ENCODE data around the gene EPHA4.

DNA sequence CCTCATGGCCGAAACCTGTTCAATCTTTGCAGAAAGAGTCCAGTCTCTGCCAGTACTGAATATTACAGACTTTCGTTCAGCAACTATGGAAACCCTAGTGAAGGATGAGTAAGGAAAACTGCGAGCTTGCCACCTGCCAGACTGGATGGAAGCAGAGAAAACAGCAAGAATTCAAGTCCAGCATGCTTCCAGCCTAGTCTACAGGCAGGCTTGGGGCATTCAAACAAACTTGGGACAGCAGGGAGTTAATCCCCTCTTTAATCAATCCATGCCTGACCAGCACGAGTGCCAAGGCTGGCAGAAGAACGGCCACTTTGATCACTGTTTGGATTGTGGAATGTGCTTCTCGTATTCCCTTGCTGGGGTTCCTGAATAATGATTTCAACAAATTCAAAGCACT, 145.2 kb downstream of the EPHA4 start:
- no peak for TF ChIP-seq EZH2 (IDR thresholded peaks at IDR 0.05; ENCODE audit: borderline replicate concordance, insufficient read depth, low read depth, low read length, poor library complexity, severe bottlenecking)
- TF ChIP-seq, protein P1, sequence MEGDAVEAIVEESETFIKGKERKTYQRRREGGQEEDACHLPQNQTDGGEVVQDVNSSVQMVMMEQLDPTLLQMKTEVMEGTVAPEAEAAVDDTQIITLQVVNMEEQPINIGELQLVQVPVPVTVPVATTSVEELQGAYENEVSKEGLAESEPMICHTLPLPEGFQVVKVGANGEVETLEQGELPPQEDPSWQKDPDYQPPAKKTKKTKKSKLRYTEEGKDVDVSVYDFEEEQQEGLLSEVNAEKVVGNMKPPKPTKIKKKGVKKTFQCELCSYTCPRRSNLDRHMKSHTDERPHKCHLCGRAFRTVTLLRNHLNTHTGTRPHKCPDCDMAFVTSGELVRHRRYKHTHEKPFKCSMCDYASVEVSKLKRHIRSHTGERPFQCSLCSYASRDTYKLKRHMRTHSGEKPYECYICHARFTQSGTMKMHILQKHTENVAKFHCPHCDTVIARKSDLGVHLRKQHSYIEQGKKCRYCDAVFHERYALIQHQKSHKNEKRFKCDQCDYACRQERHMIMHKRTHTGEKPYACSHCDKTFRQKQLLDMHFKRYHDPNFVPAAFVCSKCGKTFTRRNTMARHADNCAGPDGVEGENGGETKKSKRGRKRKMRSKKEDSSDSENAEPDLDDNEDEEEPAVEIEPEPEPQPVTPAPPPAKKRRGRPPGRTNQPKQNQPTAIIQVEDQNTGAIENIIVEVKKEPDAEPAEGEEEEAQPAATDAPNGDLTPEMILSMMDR (IDR thresholded peaks at IDR 0.05): no peak
